Neural progenitor cell (in vitro differentiated cells): ENCODE data around the gene GHRH.

ENCODE experiments used
- EZH2 ChIP-seq: fragments of 200-600 bp; sonication (generic); IDR thresholded peaks from 2 replicates; pipeline ENCODE4 v1.6.1; 2017; ENCODE audit warnings: antibody characterized with exemption, mild to moderate bottlenecking, moderate library complexity
- EZH2phosphoT487 ChIP-seq: fragments of 200-600 bp; sonication (generic); IDR thresholded peaks from 2 replicates; pipeline ENCODE4 v1.6.1; 2017; ENCODE audit warnings: antibody characterized with exemption
- TF ChIP-seq, protein P1 (sequence below): fragments of 200-600 bp; sonication (generic); IDR thresholded peaks from 2 replicates; pipeline ENCODE4 v1.5.1; 2017; ENCODE audit warnings: antibody characterized with exemption, mild to moderate bottlenecking

DNA sequence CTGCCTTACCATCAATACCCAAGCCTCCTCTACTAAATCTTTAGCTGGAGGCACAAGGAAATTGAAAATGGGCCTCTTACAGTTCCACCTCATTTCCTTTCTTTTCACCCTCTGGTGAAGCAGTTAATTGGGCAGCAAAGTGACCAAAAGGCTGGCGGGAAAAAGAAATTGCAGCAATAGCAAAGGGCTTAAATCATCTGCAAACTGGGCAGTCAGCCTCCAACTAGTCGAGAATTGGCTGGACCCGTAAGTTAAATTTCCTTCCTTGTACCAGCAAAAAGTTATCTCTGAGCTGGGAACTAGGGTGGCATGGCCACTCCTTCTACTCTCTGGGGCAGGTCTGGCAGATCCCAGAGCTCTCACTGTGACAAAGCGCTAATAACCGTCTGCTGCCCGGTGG, 33.5 kb downstream of the GHRH start:
- TF ChIP-seq, protein P1, sequence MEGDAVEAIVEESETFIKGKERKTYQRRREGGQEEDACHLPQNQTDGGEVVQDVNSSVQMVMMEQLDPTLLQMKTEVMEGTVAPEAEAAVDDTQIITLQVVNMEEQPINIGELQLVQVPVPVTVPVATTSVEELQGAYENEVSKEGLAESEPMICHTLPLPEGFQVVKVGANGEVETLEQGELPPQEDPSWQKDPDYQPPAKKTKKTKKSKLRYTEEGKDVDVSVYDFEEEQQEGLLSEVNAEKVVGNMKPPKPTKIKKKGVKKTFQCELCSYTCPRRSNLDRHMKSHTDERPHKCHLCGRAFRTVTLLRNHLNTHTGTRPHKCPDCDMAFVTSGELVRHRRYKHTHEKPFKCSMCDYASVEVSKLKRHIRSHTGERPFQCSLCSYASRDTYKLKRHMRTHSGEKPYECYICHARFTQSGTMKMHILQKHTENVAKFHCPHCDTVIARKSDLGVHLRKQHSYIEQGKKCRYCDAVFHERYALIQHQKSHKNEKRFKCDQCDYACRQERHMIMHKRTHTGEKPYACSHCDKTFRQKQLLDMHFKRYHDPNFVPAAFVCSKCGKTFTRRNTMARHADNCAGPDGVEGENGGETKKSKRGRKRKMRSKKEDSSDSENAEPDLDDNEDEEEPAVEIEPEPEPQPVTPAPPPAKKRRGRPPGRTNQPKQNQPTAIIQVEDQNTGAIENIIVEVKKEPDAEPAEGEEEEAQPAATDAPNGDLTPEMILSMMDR = no peak
- no peak for TF ChIP-seq EZH2phosphoT487
- no peak for TF ChIP-seq EZH2
